ENCODE results near the gene PRR5L. TPM values are rescaled to one million over a fixed set of nuclear protein-coding genes. Genes with fewer than 3 reads are reported as not detected.
A peak's percentile ranks its signal among the peaks of the same experiment; 100 is the strongest.

Gene PRR5L
- total RNA-seq, 4 donors from 2014 or later, result 8.8 to 29.7 (median 9.4) TPM

GRCh38 chr11:36405585-36406367 is 109.7 kb downstream of the PRR5L start:
- 84 to 87% methylated on average over 5 of the region's 5 CpGs for WGBS, 2 donors
- no peaks in the 10 kb centered on the region for H3K27me3 ChIP-seq
- no peak overlapping the region for H3K4me3 ChIP-seq
- peaks cover 0 to 35% (median 3%) of the 10 kb centered on the region in 4 donors for H3K4me1 ChIP-seq
- TF ChIP-seq POLR2A (IDR thresholded peaks at IDR 0.05) (no peak), CTCF (IDR thresholded peaks at IDR 0.05) (no peak), EP300 (IDR thresholded peaks at IDR 0.05) (no peak)
- DNase-seq (ENCODE audit: low spot score in 2 of 2), result no peak
- H3K27ac ChIP-seq, result no peak overlapping the region
- peaks cover 0 to 14% (median 0%) of the 10 kb centered on the region in 3 donors for H3K36me3 ChIP-seq
- no peaks in the 10 kb centered on the region for H3K9me3 ChIP-seq

GRCh38 chr11:36407356-36407755 is 111.3 kb downstream of the PRR5L start:
- Histone ChIP-seq H3K27me3 (no peaks in the 10 kb centered on the region), H3K4me1 (peaks cover 0 to 42% (median 9%) of the 10 kb centered on the region in 4 donors), H3K9me3 (no peaks in the 10 kb centered on the region), H3K4me3 (no peak overlapping the region), H3K36me3 (peaks cover 0 to 7% (median 0%) of the 10 kb centered on the region in 3 donors), H3K27ac (no peak overlapping the region)
- TF ChIP-seq CTCF (IDR thresholded peaks at IDR 0.05), result no peak
- TF ChIP-seq POLR2A (IDR thresholded peaks at IDR 0.05), result no peak
- no peak for TF ChIP-seq EP300 (IDR thresholded peaks at IDR 0.05)
- DNase-seq (ENCODE audit: low spot score in 2 of 2), result no peak

- H3K36me3 ChIP-seq, result no peaks in the 10 kb centered on the region
- H3K27ac ChIP-seq, result peak overlapping the region in 1 of 4 donors; percentile 32
- H3K9me3 ChIP-seq, result no peaks in the 10 kb centered on the region
- DNase-seq (ENCODE audit: low spot score in 2 of 2), result no peak
- peaks cover 0 to 42% (median 9%) of the 10 kb centered on the region in 4 donors for H3K4me1 ChIP-seq
- TF ChIP-seq POLR2A (IDR thresholded peaks at IDR 0.05) (no peak), EP300 (IDR thresholded peaks at IDR 0.05) (no peak), CTCF (IDR thresholded peaks at IDR 0.05) (no peak)
- H3K27me3 ChIP-seq, result no peaks in the 10 kb centered on the region
- 57 to 63% methylated on average over 6 of the region's 6 CpGs for WGBS, 2 donors
- no peak overlapping the region for H3K4me3 ChIP-seq
Observed at GRCh38 chr11:36408498-36409136, 112.5 kb downstream of the PRR5L start.

GRCh38 chr11:36409152-36409816 is 113.2 kb downstream of the PRR5L start:
- 40 to 43% methylated on average over 8 of the region's 8 CpGs for WGBS, 2 donors
- no peak for DNase-seq (ENCODE audit: low spot score in 2 of 2)
- H3K27ac ChIP-seq, result peak overlapping the region in 1 of 4 donors; percentile 32
- TF ChIP-seq EP300 (IDR thresholded peaks at IDR 0.05) (no peak), POLR2A (IDR thresholded peaks at IDR 0.05) (no peak), CTCF (IDR thresholded peaks at IDR 0.05) (no peak)
- no peaks in the 10 kb centered on the region for H3K27me3 ChIP-seq
- H3K36me3 ChIP-seq, result no peaks in the 10 kb centered on the region
- no peaks in the 10 kb centered on the region for H3K9me3 ChIP-seq
- H3K4me3 ChIP-seq, result no peak overlapping the region
- peaks cover 0 to 42% (median 9%) of the 10 kb centered on the region in 4 donors for H3K4me1 ChIP-seq

All from tibial nerve (tissue), 4 donors.